ENCODE results near the gene TEDC2. TPM values are rescaled to one million over a fixed set of nuclear protein-coding genes. Genes with fewer than 3 reads are reported as not detected.

The TEDC2 gene
- total RNA-seq, 1 donor from 2014 or later, result not detected

- Histone ChIP-seq H3K36me3 (no peaks in the 10 kb centered on the region), H3K27me3 (peaks cover 12% of the 10 kb centered on the region), H3K4me3 (peak within 1 kb of the TSS; percentile 68 to 76), H3K27ac (peak within 1 kb of the TSS; percentile 52 to 79), H3K4me1 (peaks cover 21 to 26% of the 10 kb centered on the region in 2 donors), H3K9me3 (no peaks in the 10 kb centered on the region)
- DNase-seq (ENCODE audit: low spot score in 2 of 2), result peak; percentile 44 to 89
- TF ChIP-seq, protein P1, sequence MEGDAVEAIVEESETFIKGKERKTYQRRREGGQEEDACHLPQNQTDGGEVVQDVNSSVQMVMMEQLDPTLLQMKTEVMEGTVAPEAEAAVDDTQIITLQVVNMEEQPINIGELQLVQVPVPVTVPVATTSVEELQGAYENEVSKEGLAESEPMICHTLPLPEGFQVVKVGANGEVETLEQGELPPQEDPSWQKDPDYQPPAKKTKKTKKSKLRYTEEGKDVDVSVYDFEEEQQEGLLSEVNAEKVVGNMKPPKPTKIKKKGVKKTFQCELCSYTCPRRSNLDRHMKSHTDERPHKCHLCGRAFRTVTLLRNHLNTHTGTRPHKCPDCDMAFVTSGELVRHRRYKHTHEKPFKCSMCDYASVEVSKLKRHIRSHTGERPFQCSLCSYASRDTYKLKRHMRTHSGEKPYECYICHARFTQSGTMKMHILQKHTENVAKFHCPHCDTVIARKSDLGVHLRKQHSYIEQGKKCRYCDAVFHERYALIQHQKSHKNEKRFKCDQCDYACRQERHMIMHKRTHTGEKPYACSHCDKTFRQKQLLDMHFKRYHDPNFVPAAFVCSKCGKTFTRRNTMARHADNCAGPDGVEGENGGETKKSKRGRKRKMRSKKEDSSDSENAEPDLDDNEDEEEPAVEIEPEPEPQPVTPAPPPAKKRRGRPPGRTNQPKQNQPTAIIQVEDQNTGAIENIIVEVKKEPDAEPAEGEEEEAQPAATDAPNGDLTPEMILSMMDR (IDR thresholded peaks at IDR 0.05), result no peak
- intact Hi-C loops (cut with DNase I), result loop anchor here (1.0 kb wide), 3 partner anchors 15 to 46 kb away; partner anchors contain the start of genes CCNF and TEDC2
Measured at GRCh38 chr16:2474877-2475412, 15.0 kb downstream of the TEDC2 start, which contains the start of gene TBC1D24. Gene TBC1D24, plus strand, starts transcription at chr16:2475127. Its CDS starts 21,022 bp downstream, at chr16:2496149.

DNA sequence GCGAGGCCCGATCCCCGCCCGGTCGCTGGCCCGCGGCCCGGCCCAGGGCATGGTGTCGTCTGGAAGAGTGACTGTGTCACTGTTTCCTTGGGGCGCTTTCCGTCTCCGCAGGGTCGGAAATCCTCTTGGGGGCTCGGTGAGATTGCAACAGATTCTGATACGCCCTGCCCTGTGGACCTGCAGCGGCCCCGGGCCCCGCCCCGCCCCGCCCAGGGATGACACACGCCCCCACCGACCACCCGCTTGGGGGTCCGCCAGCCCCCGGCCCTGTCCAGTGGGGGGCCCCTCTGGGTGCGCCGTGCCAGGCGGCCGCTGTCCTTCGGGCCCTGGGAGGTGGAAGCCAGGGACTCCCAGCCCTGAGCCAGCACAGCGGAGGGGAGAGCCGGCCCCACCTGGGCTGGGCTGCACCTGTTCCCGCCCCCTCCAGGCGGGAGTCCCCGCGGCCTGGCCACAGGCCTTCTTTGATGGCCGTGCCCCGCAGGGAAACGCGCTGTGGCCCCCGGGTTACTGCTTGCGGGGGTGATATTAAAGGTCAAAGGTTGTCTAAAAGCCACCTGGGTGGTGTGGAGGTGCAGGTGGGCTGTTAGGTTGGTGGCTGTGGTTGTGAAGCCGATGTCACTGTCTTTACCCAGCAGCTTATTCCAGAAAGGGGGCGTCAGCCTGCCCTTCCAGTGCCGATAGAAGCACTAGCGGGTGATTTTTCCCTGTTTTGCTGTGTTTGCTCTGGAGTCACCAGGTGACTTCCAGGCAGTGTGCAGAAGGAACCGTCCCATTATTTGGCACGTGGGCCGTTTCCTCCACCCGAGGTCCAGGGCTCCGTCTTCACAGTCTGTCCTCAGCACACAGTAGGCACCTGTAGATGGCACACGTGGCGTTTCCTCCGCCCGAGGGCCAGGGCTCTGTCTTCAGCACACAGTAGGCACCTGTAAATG lies 15.8 kb downstream of the TEDC2 start:
- H3K4me3 ChIP-seq, result peak overlapping the region; percentile 68 to 76
- peaks cover 12% of the 10 kb centered on the region for H3K27me3 ChIP-seq
- H3K9me3 ChIP-seq, result no peaks in the 10 kb centered on the region
- peaks cover 21 to 26% of the 10 kb centered on the region in 2 donors for H3K4me1 ChIP-seq
- TF ChIP-seq, protein P1 (IDR thresholded peaks at IDR 0.05), result no peak
- no peak overlapping the region for H3K27ac ChIP-seq
- intact Hi-C loops (cut with DNase I), result loop anchor here (1.0 kb wide), 2 partner anchors 26 to 46 kb away; partner anchors contain the start of gene CCNF
- no peaks in the 10 kb centered on the region for H3K36me3 ChIP-seq
- no peak for DNase-seq (ENCODE audit: low spot score in 2 of 2)

GRCh38 chr16:2476345-2476720 lies 16.4 kb downstream of the TEDC2 start:
- H3K36me3 ChIP-seq, result no peaks in the 10 kb centered on the region
- no peak overlapping the region for H3K27ac ChIP-seq
- TF ChIP-seq, protein P1 (IDR thresholded peaks at IDR 0.05), result no peak
- H3K27me3 ChIP-seq, result peaks cover 12% of the 10 kb centered on the region
- H3K9me3 ChIP-seq, result no peaks in the 10 kb centered on the region
- intact Hi-C loops (cut with DNase I), result no loop called here
- H3K4me1 ChIP-seq, result peaks cover 21% of the 10 kb centered on the region in 2 donors
- no peak for DNase-seq (ENCODE audit: low spot score in 2 of 2)
- no peak overlapping the region for H3K4me3 ChIP-seq

- H3K27me3 ChIP-seq, result peaks cover 9% of the 10 kb centered on the region
- TF ChIP-seq, protein P1 (IDR thresholded peaks at IDR 0.05), result no peak
- no peaks in the 10 kb centered on the region for H3K9me3 ChIP-seq
- H3K27ac ChIP-seq, result no peak overlapping the region
- H3K4me3 ChIP-seq, result no peak overlapping the region
- no peak for DNase-seq (ENCODE audit: low spot score in 2 of 2)
- intact Hi-C loops (cut with DNase I), result no loop called here
- peaks cover 17% of the 10 kb centered on the region in 2 donors for H3K4me1 ChIP-seq
- H3K36me3 ChIP-seq, result no peaks in the 10 kb centered on the region
Measured at GRCh38 chr16:2476741-2477140, 16.8 kb downstream of the TEDC2 start.

DNA sequence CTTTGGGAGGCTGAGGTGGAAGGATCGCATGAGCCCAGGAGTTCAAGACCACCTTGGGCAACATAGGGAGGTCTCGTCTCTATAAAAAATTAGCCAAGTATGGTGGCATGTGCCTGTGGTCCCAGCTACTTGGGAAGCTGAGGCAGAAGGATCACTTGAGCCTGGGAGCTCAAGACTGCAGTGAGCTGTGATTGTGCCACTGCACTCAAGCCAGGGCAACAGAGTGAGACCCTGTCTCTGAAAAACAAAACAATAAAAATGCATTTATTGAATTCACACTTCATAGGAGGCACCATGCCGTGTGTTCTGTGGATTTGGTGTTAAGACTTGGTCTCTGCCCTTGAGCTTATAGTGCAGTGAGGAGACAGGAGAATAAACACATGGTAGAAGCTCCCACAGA lies 17.4 kb downstream of the TEDC2 start:
- intact Hi-C loops (cut with DNase I), result no loop called here
- H3K9me3 ChIP-seq, result no peaks in the 10 kb centered on the region
- H3K27me3 ChIP-seq, result peaks cover 3% of the 10 kb centered on the region
- H3K27ac ChIP-seq, result no peak overlapping the region
- DNase-seq (ENCODE audit: low spot score in 2 of 2), result no peak
- TF ChIP-seq, protein P1 (IDR thresholded peaks at IDR 0.05), result no peak
- no peaks in the 10 kb centered on the region for H3K36me3 ChIP-seq
- no peak overlapping the region for H3K4me3 ChIP-seq
- peaks cover 15 to 16% of the 10 kb centered on the region in 2 donors for H3K4me1 ChIP-seq

Measured in ascending aorta (tissue), 2 donors.